ENCODE results near the gene APRT. TPM values are rescaled to one million over a fixed set of nuclear protein-coding genes. Genes with fewer than 3 reads are reported as not detected.

Gene APRT
- total RNA-seq = 100 to 1,000 TPM; 270 to 272 TPM

GRCh38 chr16:88811769-88812512, at the start of gene APRT:
TSS of gene APRT (minus strand) at chr16:88811928. CDS start at chr16:88811899, 29 bp downstream.
- Mint-ChIP-seq H3K27ac (peak within 1 kb of the TSS; percentile 99), H3K4me1 (ENCODE audit: low read depth) (peaks cover 27% of the 10 kb centered on the region), H3K9me3 (no peaks in the 10 kb centered on the region), H3K4me3 (peak within 1 kb of the TSS; percentile 95), H3K27me3 (no peaks in the 10 kb centered on the region), H3K36me3 (peaks cover 34% of the 10 kb centered on the region)
- CTCF ChIA-PET = interaction anchor here (0.7 to 5.2 kb wide), 21 partner anchors 9 to 429 kb away, joined by 3 to 39 read pairs (median 3); partner anchors contain the start of genes CDH15, CDT1, GALNS and PIEZO1
- DNase-seq = peak; percentile 98
- intact Hi-C loops (cut with micrococcal nuclease) = loop anchor here (1.0 to 10.0 kb wide), 5 partner anchors 9 to 404 kb away; partner anchors contain the start of genes ACSF3, CDT1 and TRAPPC2L
- POLR2A ChIA-PET = interaction anchor here (0.7 to 6.9 kb wide), 11 partner anchors 9 to 404 kb away, joined by 3 to 81 read pairs (median 4); partner anchors contain the start of genes ACSF3, CDT1, GALNS and PIEZO1

- Mint-ChIP-seq H3K27me3 (no peaks in the 10 kb centered on the region), H3K27ac (no peak overlapping the region), H3K4me1 (ENCODE audit: low read depth) (peaks cover 11% of the 10 kb centered on the region), H3K4me3 (no peak overlapping the region), H3K9me3 (no peaks in the 10 kb centered on the region), H3K36me3 (peaks cover 7% of the 10 kb centered on the region)
- intact Hi-C loops (cut with micrococcal nuclease) = no loop called here
- ChIA-PET POLR2A (no interaction called here), CTCF (no interaction called here)
- DNase-seq = no peak
Observed at GRCh38 chr16:88861359-88861758, 49.6 kb upstream of the APRT start.

- no peaks in the 10 kb centered on the region for H3K27me3 Mint-ChIP-seq
- ChIA-PET POLR2A (no interaction called here), CTCF (interaction anchor here (0.8 to 2.9 kb wide), 2 partner anchors 47 to 78 kb away, joined by 3 to 19 read pairs; partner anchors contain the start of gene APRT)
- no peaks in the 10 kb centered on the region for H3K9me3 Mint-ChIP-seq
- peaks cover 7% of the 10 kb centered on the region for H3K36me3 Mint-ChIP-seq
- DNase-seq = no peak
- H3K27ac Mint-ChIP-seq = no peak overlapping the region
- intact Hi-C loops (cut with micrococcal nuclease) = loop anchor here (10.0 kb wide), 1 partner anchor 255 kb away; no protein-coding TSS in a partner anchor
- H3K4me1 Mint-ChIP-seq (ENCODE audit: low read depth) = peaks cover 21% of the 10 kb centered on the region
- no peak overlapping the region for H3K4me3 Mint-ChIP-seq
Observed at GRCh38 chr16:88859381-88860091, 47.8 kb upstream of the APRT start.

GRCh38 chr16:88857728-88858339, 46.1 kb upstream of the APRT start:
- no peaks in the 10 kb centered on the region for H3K9me3 Mint-ChIP-seq
- POLR2A ChIA-PET = interaction anchor here (1.3 to 2.7 kb wide), 5 partner anchors 46 to 335 kb away, joined by 4 to 11 read pairs (median 8); partner anchors contain the start of genes APRT and CDT1
- no peaks in the 10 kb centered on the region for H3K27me3 Mint-ChIP-seq
- peak overlapping the region; percentile 93 for H3K4me3 Mint-ChIP-seq
- H3K36me3 Mint-ChIP-seq = peaks cover 7% of the 10 kb centered on the region
- peak overlapping the region; percentile 55 for H3K27ac Mint-ChIP-seq
- intact Hi-C loops (cut with micrococcal nuclease) = loop anchor here (1.0 to 10.0 kb wide), 4 partner anchors 46 to 313 kb away; partner anchors contain the start of genes CDH15, CTU2 and RNF166
- H3K4me1 Mint-ChIP-seq (ENCODE audit: low read depth) = peaks cover 21% of the 10 kb centered on the region
- peak; percentile 82 for DNase-seq
- CTCF ChIA-PET = interaction anchor here (0.6 to 2.9 kb wide), 32 partner anchors 10 to 1062 kb away, joined by 3 to 39 read pairs (median 4); partner anchors contain the start of genes APRT, CDH15 and ZNF778

GRCh38 chr16:88856828-88857727, 45.4 kb upstream of the APRT start, which contains the start of the genes GALNS and TRAPPC2L:
TSS of gene GALNS (minus strand) at chr16:88856947. CDS start at chr16:88856877, 70 bp downstream.
TSS of gene TRAPPC2L (plus strand) at chr16:88857127. CDS start at chr16:88857151, 24 bp downstream.
- H3K36me3 Mint-ChIP-seq = peaks cover 7% of the 10 kb centered on the region
- no peaks in the 10 kb centered on the region for H3K9me3 Mint-ChIP-seq
- H3K27me3 Mint-ChIP-seq = no peaks in the 10 kb centered on the region
- POLR2A ChIA-PET = interaction anchor here (0.7 to 2.7 kb wide), 8 partner anchors 45 to 906 kb away, joined by 3 to 11 read pairs (median 6); partner anchors contain the start of genes APRT, BANP, CDT1 and CTU2
- peak; percentile 99 for DNase-seq
- H3K27ac Mint-ChIP-seq = peak within 1 kb of the TSS; percentile 72
- intact Hi-C loops (cut with micrococcal nuclease) = loop anchor here (1.0 to 10.0 kb wide), 4 partner anchors 45 to 314 kb away; partner anchors contain the start of genes CDH15, CTU2 and RNF166
- CTCF ChIA-PET = interaction anchor here (0.6 to 2.9 kb wide), 25 partner anchors 10 to 419 kb away, joined by 3 to 39 read pairs (median 4); partner anchors contain the start of genes APRT, CDH15 and ZNF778
- H3K4me1 Mint-ChIP-seq (ENCODE audit: low read depth) = peaks cover 23% of the 10 kb centered on the region
- H3K4me3 Mint-ChIP-seq = peak within 1 kb of the TSS; percentile 93

GRCh38 chr16:88856122-88856827, 44.5 kb upstream of the APRT start:
- peaks cover 7% of the 10 kb centered on the region for H3K36me3 Mint-ChIP-seq
- peaks cover 23% of the 10 kb centered on the region for H3K4me1 Mint-ChIP-seq (ENCODE audit: low read depth)
- ChIA-PET CTCF (interaction anchor here (0.8 to 2.9 kb wide), 7 partner anchors 40 to 362 kb away, joined by 3 to 39 read pairs (median 8); partner anchors contain the start of genes APRT and ZNF778), POLR2A (interaction anchor here (0.7 to 2.7 kb wide), 7 partner anchors 44 to 905 kb away, joined by 3 to 11 read pairs (median 4); partner anchors contain the start of genes APRT, BANP, CTU2 and RNF166)
- DNase-seq = peak; percentile 15
- H3K27ac Mint-ChIP-seq = peak overlapping the region; percentile 72
- no peaks in the 10 kb centered on the region for H3K27me3 Mint-ChIP-seq
- intact Hi-C loops (cut with micrococcal nuclease) = loop anchor here (2.0 to 10.0 kb wide), 2 partner anchors 259 to 315 kb away; partner anchors contain the start of gene CDH15
- peak overlapping the region; percentile 93 for H3K4me3 Mint-ChIP-seq
- no peaks in the 10 kb centered on the region for H3K9me3 Mint-ChIP-seq

- Mint-ChIP-seq H3K9me3 (no peaks in the 10 kb centered on the region), H3K27me3 (no peaks in the 10 kb centered on the region), H3K36me3 (peaks cover 3% of the 10 kb centered on the region), H3K27ac (peak overlapping the region; percentile 72), H3K4me1 (ENCODE audit: low read depth) (peaks cover 23% of the 10 kb centered on the region), H3K4me3 (peak overlapping the region; percentile 75)
- ChIA-PET POLR2A (no interaction called here), CTCF (no interaction called here)
- intact Hi-C loops (cut with micrococcal nuclease) = loop anchor here (2.0 to 10.0 kb wide), 2 partner anchors 259 to 315 kb away; partner anchors contain the start of gene CDH15
- no peak for DNase-seq
Observed at GRCh38 chr16:88855736-88856121, 44.0 kb upstream of the APRT start.

GRCh38 chr16:88855176-88855575, 43.4 kb upstream of the APRT start:
- H3K4me3 Mint-ChIP-seq = peak overlapping the region; percentile 41
- POLR2A ChIA-PET = no interaction called here
- DNase-seq = no peak
- no peaks in the 10 kb centered on the region for H3K27me3 Mint-ChIP-seq
- no peaks in the 10 kb centered on the region for H3K9me3 Mint-ChIP-seq
- intact Hi-C loops (cut with micrococcal nuclease) = loop anchor here (10.0 kb wide), 1 partner anchor 260 kb away; no protein-coding TSS in a partner anchor
- H3K4me1 Mint-ChIP-seq (ENCODE audit: low read depth) = peaks cover 23% of the 10 kb centered on the region
- peaks cover 3% of the 10 kb centered on the region for H3K36me3 Mint-ChIP-seq
- no peak overlapping the region for H3K27ac Mint-ChIP-seq
- CTCF ChIA-PET = no interaction called here

- peaks cover 23% of the 10 kb centered on the region for H3K4me1 Mint-ChIP-seq (ENCODE audit: low read depth)
- intact Hi-C loops (cut with micrococcal nuclease) = loop anchor here (10.0 kb wide), 1 partner anchor 260 kb away; no protein-coding TSS in a partner anchor
- no peaks in the 10 kb centered on the region for H3K27me3 Mint-ChIP-seq
- peak; percentile 30 for DNase-seq
- POLR2A ChIA-PET = no interaction called here
- CTCF ChIA-PET = no interaction called here
- H3K27ac Mint-ChIP-seq = no peak overlapping the region
- H3K4me3 Mint-ChIP-seq = no peak overlapping the region
- no peaks in the 10 kb centered on the region for H3K9me3 Mint-ChIP-seq
- H3K36me3 Mint-ChIP-seq = no peaks in the 10 kb centered on the region
Observed at GRCh38 chr16:88854306-88855111, 42.8 kb upstream of the APRT start.
